ENCODE data around the gene ATF6. TPM values are rescaled to one million over a fixed set of nuclear protein-coding genes. Genes with fewer than 3 reads are reported as not detected.

The ATF6 gene
- total RNA-seq, 1 experiment from 2014 or later: 16.4 TPM

DNA sequence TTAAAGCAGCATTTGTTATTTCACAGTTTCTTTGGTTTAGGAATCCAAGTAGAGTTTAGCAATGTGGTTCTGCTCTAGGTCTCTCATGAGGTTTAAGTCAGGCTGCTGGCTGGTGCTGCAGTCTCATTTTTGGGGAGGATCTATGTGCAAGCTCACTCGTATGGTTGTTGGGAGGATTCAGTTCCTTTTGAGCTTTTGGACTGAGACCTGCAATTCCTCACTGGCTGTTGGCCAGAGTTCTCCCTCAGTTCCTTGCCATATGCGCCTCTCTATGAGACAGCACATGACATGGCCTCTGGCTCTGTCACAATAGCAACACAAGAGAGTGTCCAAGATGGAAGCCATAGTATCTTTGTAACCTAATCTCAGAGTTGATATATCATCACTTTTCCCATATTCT, 166.5 kb downstream of the ATF6 start:
- DNase-seq (ENCODE audit: low read depth, low spot score) (no peak), ATAC-seq (no peak)
- intact Hi-C loops (cut with micrococcal nuclease; ENCODE audit: unreplicated experiment) (no loop called here), in situ Hi-C loops (cut with HindIII; ENCODE audit: low pct_unique_long_range_greater_than_20kb, low sequenced_read_pairs) (no loop called here)
- Histone ChIP-seq H3K4me1 (ENCODE audit: control insufficient read depth, insufficient read depth, low read length) (no peaks in the 10 kb centered on the region), H3K9me3 (ENCODE audit: control insufficient read depth, insufficient read depth, low read depth, low read length) (no peaks in the 10 kb centered on the region), H3K36me3 (ENCODE audit: control insufficient read depth, insufficient read depth, low read length) (no peaks in the 10 kb centered on the region), H3K27ac (ENCODE audit: low read length) (no peak overlapping the region), H3K4me3 (ENCODE audit: low read depth in 2 of 2, low read length in 2 of 2) (no peak overlapping the region), H3K27me3 (ENCODE audit: control insufficient read depth, insufficient read depth, low read length) (no peaks in the 10 kb centered on the region)
- TF ChIP-seq, protein P1, sequence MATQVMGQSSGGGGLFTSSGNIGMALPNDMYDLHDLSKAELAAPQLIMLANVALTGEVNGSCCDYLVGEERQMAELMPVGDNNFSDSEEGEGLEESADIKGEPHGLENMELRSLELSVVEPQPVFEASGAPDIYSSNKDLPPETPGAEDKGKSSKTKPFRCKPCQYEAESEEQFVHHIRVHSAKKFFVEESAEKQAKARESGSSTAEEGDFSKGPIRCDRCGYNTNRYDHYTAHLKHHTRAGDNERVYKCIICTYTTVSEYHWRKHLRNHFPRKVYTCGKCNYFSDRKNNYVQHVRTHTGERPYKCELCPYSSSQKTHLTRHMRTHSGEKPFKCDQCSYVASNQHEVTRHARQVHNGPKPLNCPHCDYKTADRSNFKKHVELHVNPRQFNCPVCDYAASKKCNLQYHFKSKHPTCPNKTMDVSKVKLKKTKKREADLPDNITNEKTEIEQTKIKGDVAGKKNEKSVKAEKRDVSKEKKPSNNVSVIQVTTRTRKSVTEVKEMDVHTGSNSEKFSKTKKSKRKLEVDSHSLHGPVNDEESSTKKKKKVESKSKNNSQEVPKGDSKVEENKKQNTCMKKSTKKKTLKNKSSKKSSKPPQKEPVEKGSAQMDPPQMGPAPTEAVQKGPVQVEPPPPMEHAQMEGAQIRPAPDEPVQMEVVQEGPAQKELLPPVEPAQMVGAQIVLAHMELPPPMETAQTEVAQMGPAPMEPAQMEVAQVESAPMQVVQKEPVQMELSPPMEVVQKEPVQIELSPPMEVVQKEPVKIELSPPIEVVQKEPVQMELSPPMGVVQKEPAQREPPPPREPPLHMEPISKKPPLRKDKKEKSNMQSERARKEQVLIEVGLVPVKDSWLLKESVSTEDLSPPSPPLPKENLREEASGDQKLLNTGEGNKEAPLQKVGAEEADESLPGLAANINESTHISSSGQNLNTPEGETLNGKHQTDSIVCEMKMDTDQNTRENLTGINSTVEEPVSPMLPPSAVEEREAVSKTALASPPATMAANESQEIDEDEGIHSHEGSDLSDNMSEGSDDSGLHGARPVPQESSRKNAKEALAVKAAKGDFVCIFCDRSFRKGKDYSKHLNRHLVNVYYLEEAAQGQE (IDR thresholded peaks at IDR 0.05; ENCODE audit: insufficient read depth in 1 of 2, low read depth in 2 of 2, low read length in 1 of 2): no peak
- TF ChIP-seq POLR2AphosphoS5 (IDR thresholded peaks at IDR 0.05; ENCODE audit: low read depth, low read length): no peak
- TF ChIP-seq, protein P2, sequence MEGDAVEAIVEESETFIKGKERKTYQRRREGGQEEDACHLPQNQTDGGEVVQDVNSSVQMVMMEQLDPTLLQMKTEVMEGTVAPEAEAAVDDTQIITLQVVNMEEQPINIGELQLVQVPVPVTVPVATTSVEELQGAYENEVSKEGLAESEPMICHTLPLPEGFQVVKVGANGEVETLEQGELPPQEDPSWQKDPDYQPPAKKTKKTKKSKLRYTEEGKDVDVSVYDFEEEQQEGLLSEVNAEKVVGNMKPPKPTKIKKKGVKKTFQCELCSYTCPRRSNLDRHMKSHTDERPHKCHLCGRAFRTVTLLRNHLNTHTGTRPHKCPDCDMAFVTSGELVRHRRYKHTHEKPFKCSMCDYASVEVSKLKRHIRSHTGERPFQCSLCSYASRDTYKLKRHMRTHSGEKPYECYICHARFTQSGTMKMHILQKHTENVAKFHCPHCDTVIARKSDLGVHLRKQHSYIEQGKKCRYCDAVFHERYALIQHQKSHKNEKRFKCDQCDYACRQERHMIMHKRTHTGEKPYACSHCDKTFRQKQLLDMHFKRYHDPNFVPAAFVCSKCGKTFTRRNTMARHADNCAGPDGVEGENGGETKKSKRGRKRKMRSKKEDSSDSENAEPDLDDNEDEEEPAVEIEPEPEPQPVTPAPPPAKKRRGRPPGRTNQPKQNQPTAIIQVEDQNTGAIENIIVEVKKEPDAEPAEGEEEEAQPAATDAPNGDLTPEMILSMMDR (IDR thresholded peaks at IDR 0.05): no peak
- no peak for TF ChIP-seq TCF7L2 (IDR thresholded peaks at IDR 0.05; ENCODE audit: low read depth, low read length)
- TF ChIP-seq SIN3A (IDR thresholded peaks at IDR 0.05; ENCODE audit: borderline replicate concordance, insufficient read depth, low read depth, low read length): no peak
- CTCF ChIA-PET: no interaction called here
- BruUV-seq (replicated peaks): no TSS peak
- POLR2A ChIA-PET: no interaction called here

DNA sequence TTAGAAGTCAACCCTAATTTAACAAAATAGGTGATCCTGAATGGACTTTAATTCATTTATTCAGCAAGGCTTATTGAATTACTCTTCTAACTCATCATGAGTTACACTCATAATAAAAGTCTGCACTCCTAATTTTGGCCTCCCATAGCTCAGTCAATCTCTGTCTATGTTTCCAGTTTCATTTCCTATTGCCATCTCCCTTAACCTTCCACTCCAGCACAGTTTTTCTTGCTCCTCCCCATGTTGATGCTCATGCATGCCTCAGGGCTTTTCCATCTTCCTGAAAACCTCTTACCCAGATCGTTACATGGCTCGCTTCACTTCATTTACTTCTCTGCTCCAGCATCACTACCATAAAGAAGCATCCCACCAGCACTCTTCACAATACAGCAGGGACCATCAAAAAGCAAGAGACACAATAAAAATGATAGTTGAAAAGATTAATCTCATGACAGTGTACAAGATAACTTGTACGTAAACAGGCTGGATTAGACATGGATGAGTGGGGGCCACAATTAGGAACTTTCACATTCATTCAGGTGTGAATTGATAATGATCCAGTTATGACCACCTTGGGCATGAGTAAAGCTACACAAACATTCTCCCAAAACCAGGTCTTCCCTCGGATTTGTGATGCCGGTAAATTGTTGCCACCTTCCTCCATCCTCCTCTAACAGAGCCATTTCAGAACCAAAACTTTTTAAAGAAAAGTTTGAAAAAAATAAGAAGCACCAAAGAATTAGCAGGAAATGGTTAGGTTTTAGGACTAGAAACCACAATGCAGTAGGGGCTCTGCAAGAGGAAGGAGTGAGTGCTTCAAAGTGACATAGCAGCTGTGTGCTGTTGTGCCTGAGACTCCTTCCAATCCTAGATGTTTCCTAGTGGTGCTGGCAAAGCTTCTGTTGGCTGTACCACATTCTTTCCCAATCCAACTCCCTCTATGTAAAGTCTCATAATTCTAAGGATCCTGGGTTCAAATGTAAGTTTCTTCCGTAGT, 167.8 kb downstream of the ATF6 start:
- Histone ChIP-seq H3K27ac (ENCODE audit: low read length) (no peak overlapping the region), H3K4me3 (ENCODE audit: low read depth in 2 of 2, low read length in 2 of 2) (no peak overlapping the region), H3K27me3 (ENCODE audit: control insufficient read depth, insufficient read depth, low read length) (no peaks in the 10 kb centered on the region), H3K9me3 (ENCODE audit: control insufficient read depth, insufficient read depth, low read depth, low read length) (no peaks in the 10 kb centered on the region), H3K36me3 (ENCODE audit: control insufficient read depth, insufficient read depth, low read length) (no peaks in the 10 kb centered on the region), H3K4me1 (ENCODE audit: control insufficient read depth, insufficient read depth, low read length) (no peaks in the 10 kb centered on the region)
- ATAC-seq: no peak
- no TSS peak for BruUV-seq (replicated peaks)
- TF ChIP-seq TCF7L2 (IDR thresholded peaks at IDR 0.05; ENCODE audit: low read depth, low read length): no peak
- TF ChIP-seq, protein P2 (IDR thresholded peaks at IDR 0.05): no peak
- ChIA-PET POLR2A (no interaction called here), CTCF (no interaction called here)
- in situ Hi-C loops (cut with HindIII; ENCODE audit: low pct_unique_long_range_greater_than_20kb, low sequenced_read_pairs): no loop called here
- no peak for DNase-seq (ENCODE audit: low read depth, low spot score)
- intact Hi-C loops (cut with micrococcal nuclease; ENCODE audit: unreplicated experiment): no loop called here

All from Panc1 (cell line).